HEK293 (cell line): Measurements from ENCODE around the gene KCNK7.

Experiments used
- GLIS1 ChIP-seq: fragments of 450-650 bp; formaldehyde crosslinking; IDR thresholded peaks from 2 replicates; pipeline ENCODE4 v1.5.1; 2016; ENCODE audit warnings: missing biosample characterization, missing genetic modification characterization
- HIC1 ChIP-seq: fragments of 450-650 bp; formaldehyde crosslinking; IDR thresholded peaks from 2 replicates; pipeline ENCODE4 v1.5.1; 2016; ENCODE audit warnings: missing biosample characterization, missing genetic modification characterization
- KLF10 ChIP-seq: fragments of 450-650 bp; IDR thresholded peaks from 2 replicates; pipeline ENCODE4 v1.5.1; 2018; ENCODE audit warnings: missing biosample characterization, mild to moderate bottlenecking, missing genetic modification characterization
- KLF16 ChIP-seq: fragments of 450-650 bp; formaldehyde crosslinking; IDR thresholded peaks from 2 replicates; pipeline ENCODE4 v1.5.1; 2017; ENCODE audit warnings: missing biosample characterization, missing genetic modification characterization
- KLF17 ChIP-seq: fragments of 450-650 bp; formaldehyde crosslinking; IDR thresholded peaks from 2 replicates; pipeline ENCODE4 v1.5.1; 2016; ENCODE audit warnings: missing biosample characterization, missing genetic modification characterization
- KLF7 ChIP-seq: fragments of 450-650 bp; formaldehyde crosslinking; IDR thresholded peaks from 2 replicates; pipeline ENCODE4 v1.5.1; 2016; ENCODE audit warnings: missing biosample characterization, missing genetic modification characterization, borderline replicate concordance
- KLF8 ChIP-seq: fragments of 450-650 bp; formaldehyde crosslinking; IDR thresholded peaks from 2 replicates; pipeline ENCODE4 v1.5.1; 2016; ENCODE audit warnings: missing biosample characterization, missing genetic modification characterization
- KLF9 ChIP-seq: fragments of 450-650 bp; formaldehyde crosslinking; IDR thresholded peaks from 2 replicates; pipeline ENCODE4 v1.5.1; 2016; ENCODE audit warnings: missing biosample characterization, missing genetic modification characterization, low read depth
- MZF1 ChIP-seq: fragments of 450-650 bp; formaldehyde crosslinking; IDR thresholded peaks from 2 replicates; pipeline ENCODE4 v1.5.1; 2017; ENCODE audit warnings: missing biosample characterization, missing genetic modification characterization, borderline replicate concordance
- YY1 ChIP-seq: fragments of 450-650 bp; formaldehyde crosslinking; IDR thresholded peaks from 2 replicates; pipeline ENCODE4 v1.5.1; 2018; ENCODE audit warnings: missing biosample characterization, missing genetic modification characterization
- ZEB2 ChIP-seq: fragments of 450-650 bp; formaldehyde crosslinking; IDR thresholded peaks from 2 replicates; pipeline ENCODE4 v1.5.1; 2016; ENCODE audit warnings: missing biosample characterization, missing genetic modification characterization
- ZNF280C ChIP-seq: fragments of 450-650 bp; formaldehyde crosslinking; IDR thresholded peaks from 2 replicates; pipeline ENCODE4 v1.5.1; 2016; ENCODE audit warnings: missing biosample characterization, missing genetic modification characterization
- ZNF366 ChIP-seq: fragments of 450-650 bp; formaldehyde crosslinking; conservative IDR thresholded peaks from 2 replicates; pipeline ENCODE4 v1.5.1; 2016; ENCODE audit warnings: missing biosample characterization, missing genetic modification characterization
- ZNF510 ChIP-seq: fragments of 450-650 bp; formaldehyde crosslinking; IDR thresholded peaks from 2 replicates; pipeline ENCODE4 v1.5.1; 2018; ENCODE audit warnings: mild to moderate bottlenecking, missing genetic modification characterization, missing biosample characterization; ENCODE audit not compliant: insufficient replicate concordance
- ZNF560 ChIP-seq: fragments of 450-650 bp; formaldehyde crosslinking; IDR thresholded peaks from 2 replicates; pipeline ENCODE4 v1.5.1; 2017; ENCODE audit warnings: missing biosample characterization, missing genetic modification characterization, borderline replicate concordance
- ZNF624 ChIP-seq: fragments of 450-650 bp; formaldehyde crosslinking; IDR thresholded peaks from 2 replicates; pipeline ENCODE4 v1.5.1; 2017; ENCODE audit warnings: missing biosample characterization, missing genetic modification characterization
- ZNF629 ChIP-seq: fragments of 450-650 bp; formaldehyde crosslinking; IDR thresholded peaks from 2 replicates; pipeline ENCODE4 v1.5.1; 2017; ENCODE audit warnings: missing biosample characterization, missing genetic modification characterization
- ZNF692 ChIP-seq: fragments of 450-650 bp; formaldehyde crosslinking; IDR thresholded peaks from 2 replicates; pipeline ENCODE4 v1.5.1; 2016; ENCODE audit warnings: missing biosample characterization, missing genetic modification characterization
- ZNF704 ChIP-seq: fragments of 450-650 bp; formaldehyde crosslinking; IDR thresholded peaks from 2 replicates; pipeline ENCODE4 v1.5.1; 2016; ENCODE audit warnings: missing biosample characterization, missing genetic modification characterization
- ZNF747 ChIP-seq: fragments of 450-650 bp; formaldehyde crosslinking; IDR thresholded peaks from 2 replicates; pipeline ENCODE4 v1.5.1; 2016; ENCODE audit warnings: missing biosample characterization, missing genetic modification characterization

KCNK7 gene

GRCh38 chr11:65615229-65615949, 19.8 kb upstream of the KCNK7 start, which contains the start of gene PCNX3 (continued):
- TF ChIP-seq HIC1 (tag by site-specific recombination) (0 out of 2 replicates have a peak, but pooled peaks have one; percentile 27), KLF10 (tag by site-specific recombination) (peak; percentile 83), KLF17 (0 out of 2 replicates have a peak, but pooled peaks have one; percentile 21), ZNF510 (tag by site-specific recombination) (no peak), ZNF560 (tag by site-specific recombination) (no peak), KLF8 (tag by site-specific recombination) (peak; percentile 64), ZNF280C (tag by site-specific recombination) (no peak), ZNF366 (tag by site-specific recombination) (no peak), YY1 (tag by site-specific recombination) (no peak), GLIS1 (tag by site-specific recombination) (peak; percentile 22; the same call in 1 of the 2 replicates), ZNF747 (no peak), ZNF624 (tag by site-specific recombination) (no peak), KLF16 (peak; percentile 65), MZF1 (tag by site-specific recombination) (no peak), ZEB2 (tag by site-specific recombination) (no peak; the same call in 1 of the 2 replicates), KLF9 (tag by site-specific recombination) (peak; percentile 98), KLF7 (0 out of 2 replicates have a peak, but pooled peaks have one; percentile 41), ZNF629 (tag by site-specific recombination) (peak; percentile 99), ZNF704 (tag by site-specific recombination) (peak; percentile 71; the same call in 1 of the 2 replicates), ZNF692 (tag by site-specific recombination) (peak; percentile 73)
